K562 (cell line): ENCODE measurements around the gene OXSR1. TPM values are rescaled to one million over a fixed set of nuclear protein-coding genes. Genes with fewer than 3 reads are reported as not detected.
A peak's percentile ranks its signal among the peaks of the same experiment; 100 is the strongest.

Experiments used
- ATAC-seq: fragments of 200-7000 bp; cut with Tn5 transposase; 3 replicates; pipeline ENCODE4 v1.9.1; 2020; ENCODE audit warnings: moderate library complexity
- BruUV-seq: library from RNA; stranded (reverse); fragments of 400-500 nt; replicated peaks from 2 replicates; lab custom pipeline; 2021; lab: Mats Ljungman, UMichigan
- CTCF ChIA-PET: fragments of 300-600 bp; formaldehyde crosslinking; extraction: SDS; loops from one replicate; lab custom pipeline; 2021; ENCODE audit warnings: low intra/inter-chr PET ratio; lab: Yijun Ruan, JAX
- POLR2A ChIA-PET: fragments of 300-600, 350-650 bp; sonication (Branson Sonifier 250); formaldehyde crosslinking; extraction: SDS; loops from one replicate; lab custom pipeline; 2021; ENCODE audit warnings: antibody characterized with exemption, inconsistent platforms; lab: Yijun Ruan, JAX
- DNase-seq, 4 experiments: peaks; one replicate each; pipeline versions ENCODE4 v3.0.0 to v3.0.0-alpha.2; 2011 to 2018; ENCODE audit warnings: low spot score in 3 of 4, mixed read lengths in 3 of 4; ENCODE audit errors: extremely low read depth in 1 of 4
- FAIRE-seq: peaks from 2 replicates; lab custom pipeline; 2011; peaks lifted over from hg19 to GRCh38; lab: Jason Lieb, UNC
- H2AFZ ChIP-seq: 2 replicates; pipeline ENCODE4 v1.6.0; 2011; ENCODE audit warnings: low read depth, low read length, control low read depth, inconsistent platforms
- H3K27ac ChIP-seq: fragments of 200-600 bp; 3 replicates; pipeline ENCODE4 v1.8.0; 2011; ENCODE audit warnings: low read depth, mild to moderate bottlenecking, control low read depth, inconsistent platforms, low read length, moderate library complexity, mixed read lengths; ENCODE audit errors: extremely low read depth
- H3K27me3 ChIP-seq, 2 experiments: fragments of 300-600 bp in 1 of 2; 2 replicates in 1 of 2; 3 replicates in 1 of 2; pipeline versions ENCODE4 v1.6.0 to v1.8.0; 2011; ENCODE audit warnings: inconsistent platforms in 2 of 2, low read length in 2 of 2, mild to moderate bottlenecking in 1 of 2, mixed read lengths in 1 of 2, moderate library complexity in 1 of 2; ENCODE audit not compliant: control insufficient read depth in 2 of 2, insufficient read depth in 2 of 2
- H3K36me3 ChIP-seq: fragments of 300-600 bp; 3 replicates; pipeline ENCODE4 v1.8.0; 2011; ENCODE audit warnings: mild to moderate bottlenecking, low read length, inconsistent platforms; ENCODE audit not compliant: control insufficient read depth, insufficient read depth
- H3K4me1 ChIP-seq, 2 experiments: fragments of 200-600 bp in 1 of 2; replicated peaks in 1 of 2; 2 replicates in 1 of 2; 3 replicates in 1 of 2; pipeline versions ENCODE4 v1.5.1 to v1.8.0; 2011; ENCODE audit warnings: inconsistent platforms in 2 of 2, low read length in 2 of 2, mild to moderate bottlenecking in 1 of 2, mixed read lengths in 1 of 2, moderate library complexity in 1 of 2; ENCODE audit not compliant: control insufficient read depth in 2 of 2, insufficient read depth in 2 of 2
- H3K4me2 ChIP-seq: 2 replicates; pipeline ENCODE4 v1.6.1; 2011; ENCODE audit warnings: low read length, control low read depth, inconsistent platforms, mixed read lengths; ENCODE audit not compliant: insufficient read depth
- H3K4me3 ChIP-seq: fragments of 200-600 bp; sonication (generic), shearing (Covaris generic); 2 replicates; pipeline ENCODE4 v1.5.1; 2016; ENCODE audit warnings: control low read depth, inconsistent platforms
- H3K79me2 ChIP-seq: fragments of 200-600 bp; 3 replicates; pipeline ENCODE4 v1.8.0; 2011; ENCODE audit warnings: low read length, inconsistent platforms; ENCODE audit not compliant: control insufficient read depth, insufficient read depth
- H3K9ac ChIP-seq, 2 experiments: 2 replicates each; pipeline versions ENCODE4 v1.6.0 to v1.6.1; 2011; ENCODE audit warnings: low read depth in 2 of 2, low read length in 2 of 2, control low read depth in 1 of 2, inconsistent platforms in 1 of 2, mild to moderate bottlenecking in 1 of 2, mixed read lengths in 1 of 2; ENCODE audit not compliant: insufficient read depth in 1 of 2
- H3K9me1 ChIP-seq: one replicate; pipeline ENCODE4 v1.6.0; 2011; ENCODE audit warnings: inconsistent platforms, mild to moderate bottlenecking, low read length, moderate library complexity; ENCODE audit not compliant: control insufficient read depth, insufficient read depth
- H3K9me3 ChIP-seq: replicated peaks from 2 replicates; pipeline ENCODE4 v1.5.1; 2011; ENCODE audit warnings: low read depth, low read length, inconsistent platforms; ENCODE audit not compliant: control insufficient read depth, insufficient read depth
- H4K20me1 ChIP-seq: replicated peaks from 2 replicates; pipeline ENCODE4 v1.6.1; 2011; ENCODE audit warnings: low read length, inconsistent platforms, mixed read lengths; ENCODE audit not compliant: control insufficient read depth, insufficient read depth
- SPI1 ChIP-seq: IDR thresholded peaks from 2 replicates; pipeline ENCODE4 v1.6.1; 2011; ENCODE audit warnings: low read depth, low read length, control low read depth, borderline replicate concordance
- THAP12 ChIP-seq: fragments of 250-450 bp; sonication (Bioruptor Pico); IDR thresholded peaks from 2 replicates; pipeline ENCODE4 v1.9.0; 2021; ENCODE audit warnings: mild to moderate bottlenecking, inconsistent platforms
- WGBS: fragments of 100-300 bp; shearing (Covaris generic); methylation state at CpG from one replicate; pipeline ENCODE4 v1.1.6; 2016; ENCODE audit warnings: low coverage, mixed read lengths; ENCODE audit not compliant: insufficient coverage; ENCODE audit errors: missing lambda C conversion rate; 5-methylcytosine and 5-hydroxymethylcytosine counted together
- in situ Hi-C: fragments of 300-500 bp; cut with MboI; formaldehyde crosslinking; loops from 4 replicates; pipeline ENCODE4 v1.15.0; 2018; ENCODE audit warnings: inconsistent platforms, mixed read lengths
- intact Hi-C: fragments of 100-400 bp; cut with micrococcal nuclease; formaldehyde crosslinking; loops from 2 replicates; pipeline ENCODE4 v1.14.2; 2022
- polyA plus RNA-seq, 8 experiments: library from polyadenylated mRNA; depleted of rRNA in 4 of 8; stranded (reverse) in 5 of 8; unstranded in 3 of 8; fragments of >200 nt; fragmentation: Nextera tagmentation in 2 of 8; fragmentation: Illumina TruSeq in 1 of 8; extraction: Ambion mirVana in 2 of 8; extraction: Trizol in 1 of 8; gene quantifications; 2 replicates each; pipeline versions ENCODE4 v1.2.1 to v1.2.3, GENCODE V29; 2011 to 2014; ENCODE audit warnings: inconsistent platforms in 1 of 8, missing spikeins in 1 of 8
- total RNA-seq, 7 experiments: library from RNA; depleted of rRNA in 6 of 7; stranded (reverse); fragments of >200 nt in 6 of 7; fragmentation: Illumina TruSeq in 2 of 7; extraction: Trizol in 2 of 7; gene quantifications; 2 replicates each; pipeline versions ENCODE4 v1.2.1 to v1.2.3, GENCODE V29; 2011 to 2021; ENCODE audit warnings: low replicate concordance in 1 of 7

Gene OXSR1
- total and polyA plus RNA-seq, 9 of the 15 experiments (the other 6 are each of a cell fraction or from before 2014, with no cell fraction given) = 15.7 to 87.6 (median 48.7) TPM

DNA sequence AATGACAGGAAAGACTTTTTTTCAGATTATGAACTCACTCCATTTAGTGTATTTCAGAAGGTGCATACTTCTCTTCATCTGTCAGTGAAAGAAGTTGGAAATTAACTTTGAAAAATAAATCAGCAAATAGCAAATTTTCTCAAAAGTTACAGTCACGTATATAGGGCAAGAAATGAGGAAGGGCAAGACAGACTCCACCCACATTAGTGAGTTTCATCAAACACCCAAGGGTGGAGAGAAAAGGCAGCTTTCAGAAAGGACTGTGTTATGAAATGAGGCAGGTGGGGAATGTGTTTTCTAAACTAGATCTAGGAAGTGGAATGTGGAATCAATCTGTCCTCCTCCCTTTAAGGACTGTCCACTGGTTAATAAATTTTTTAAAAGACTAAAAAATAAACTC lies 103.2 kb downstream of the OXSR1 start:
- peaks cover 5% of the 10 kb centered on the region; the same call in 1 of the 2 replicates for H4K20me1 ChIP-seq
- H3K4me2 ChIP-seq = no peak overlapping the region
- TF ChIP-seq THAP12 (CRISPR knock-in tag) (no peak), SPI1 (peak; percentile 84)
- H3K9me1 ChIP-seq = no peaks in the 10 kb centered on the region
- peaks cover 4 to 13% of the 10 kb centered on the region in 2 experiments; a peak in 2 of 5 replicates for H3K4me1 ChIP-seq
- in situ Hi-C loops = no loop called here
- CTCF ChIA-PET = no interaction called here
- no peak overlapping the region for H3K4me3 ChIP-seq
- peak overlapping the region; percentile 17; the same call in 1 of the 2 replicates for H2AFZ ChIP-seq
- no peaks in the 10 kb centered on the region for H3K36me3 ChIP-seq
- H3K27me3 ChIP-seq = peaks cover 0 to 7% of the 10 kb centered on the region in 2 experiments; a peak in 2 of 5 replicates
- no peak for FAIRE-seq
- H3K79me2 ChIP-seq = no peaks in the 10 kb centered on the region
- peak; percentile 41; the same call in 2 of the 3 replicates for ATAC-seq
- intact Hi-C loops = no loop called here
- no TSS peak for BruUV-seq
- no peaks in the 10 kb centered on the region for H3K9me3 ChIP-seq
- DNase-seq = no peak
- 6% methylated on average over 1 of the region's 1 CpG for whole genome bisulfite sequencing
- H3K9ac ChIP-seq = no peak overlapping the region
- no peak overlapping the region for H3K27ac ChIP-seq
- POLR2A ChIA-PET = interaction anchor here (0.7 kb wide), 2 partner anchors 30 to 78 kb away, joined by 3 read pairs; partner anchors contain the start of gene XYLB
